NCI-H146 treated with DMSO at 0.1 percent for 48 hours (cell line): ENCODE results near the gene KRT79.

Experiments
- DNase-seq: peaks from one replicate; lab custom pipeline; 2025; ENCODE audit not compliant: unreplicated experiment; lab: John Stamatoyannopoulos, UW

Gene KRT79

DNA sequence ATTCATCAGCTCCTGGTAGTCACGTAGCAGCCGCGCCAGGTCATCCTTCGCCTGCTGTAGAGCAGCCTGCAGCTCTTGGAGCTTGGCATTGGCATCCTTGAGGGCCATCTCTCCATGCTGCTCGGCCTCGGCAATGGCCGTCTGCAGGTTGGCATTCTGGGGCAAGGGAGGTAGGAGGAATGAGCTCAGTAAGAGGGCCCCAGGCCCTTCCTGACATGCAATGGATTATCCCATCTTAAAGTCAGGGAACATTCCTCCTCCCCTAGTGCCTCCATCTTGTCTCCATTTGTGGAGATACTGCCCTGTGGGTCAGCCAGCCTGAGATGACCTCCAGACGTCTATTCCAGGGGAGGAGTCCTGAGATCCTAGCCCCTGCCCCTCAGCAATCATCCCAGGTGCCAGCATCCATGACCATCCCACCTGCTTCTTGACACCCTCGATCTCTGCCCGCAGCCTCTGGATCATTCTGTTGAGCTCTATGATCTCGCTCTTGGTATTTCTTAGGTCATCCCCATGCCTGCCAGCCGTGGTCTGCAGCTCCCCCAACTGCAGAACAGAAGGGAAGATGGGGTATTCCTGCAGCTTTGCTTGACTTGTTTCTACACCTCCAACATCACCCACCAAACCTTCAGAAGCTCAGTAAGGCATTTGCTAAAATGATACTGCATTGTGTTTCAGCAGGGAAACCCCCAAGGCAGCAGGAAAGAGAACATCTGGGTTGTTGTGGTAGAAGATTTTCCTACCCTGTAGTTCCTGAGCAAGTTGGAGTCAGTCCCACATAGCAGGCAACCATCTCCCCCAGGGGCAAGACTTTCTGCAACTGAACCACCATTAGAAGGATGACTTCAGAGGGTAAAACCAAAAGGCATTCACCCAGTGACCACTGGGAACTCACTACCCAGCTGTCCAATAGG is 42.6 kb downstream of the KRT79 start:
- no peak for DNase-seq

DNA sequence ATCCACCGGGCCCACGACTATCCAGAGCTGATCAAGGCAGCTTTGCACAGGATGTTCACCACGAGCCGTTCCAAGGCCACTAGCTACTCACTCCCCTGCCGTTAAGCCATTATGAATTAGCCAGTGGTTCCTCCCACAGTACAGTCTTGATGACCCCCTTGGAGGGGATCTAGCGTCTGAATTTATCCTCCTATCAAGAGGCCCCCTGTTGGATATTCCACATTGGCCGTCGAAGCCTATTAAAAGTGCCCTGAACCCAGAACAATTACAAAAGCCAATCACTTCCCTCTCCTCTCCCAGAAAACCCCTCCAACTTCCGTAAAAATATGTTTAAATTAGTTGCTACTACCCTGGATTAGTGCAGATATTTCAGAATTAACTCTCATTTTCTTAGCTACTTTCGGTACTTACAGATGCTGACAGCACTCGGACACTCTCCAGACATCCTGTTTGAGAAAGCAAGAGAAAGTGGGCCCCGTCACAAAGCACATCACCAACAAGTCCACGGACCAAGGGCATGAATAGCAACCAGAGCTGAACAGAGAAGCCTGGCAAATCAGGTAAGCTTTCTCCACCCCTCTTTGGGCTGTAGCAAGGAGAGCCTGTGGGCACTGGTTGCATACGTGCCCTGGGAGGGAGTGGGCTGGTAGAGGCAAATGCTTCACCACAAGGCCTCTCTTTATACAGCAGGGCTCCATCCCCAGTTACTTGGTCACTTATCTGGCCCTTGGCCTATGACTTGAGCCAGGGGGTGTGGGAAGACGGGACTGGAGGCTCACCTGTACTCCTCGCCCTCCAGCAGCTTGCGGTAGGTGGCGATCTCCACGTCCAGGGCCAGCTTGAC is 43.5 kb downstream of the KRT79 start:
- no peak for DNase-seq

DNA sequence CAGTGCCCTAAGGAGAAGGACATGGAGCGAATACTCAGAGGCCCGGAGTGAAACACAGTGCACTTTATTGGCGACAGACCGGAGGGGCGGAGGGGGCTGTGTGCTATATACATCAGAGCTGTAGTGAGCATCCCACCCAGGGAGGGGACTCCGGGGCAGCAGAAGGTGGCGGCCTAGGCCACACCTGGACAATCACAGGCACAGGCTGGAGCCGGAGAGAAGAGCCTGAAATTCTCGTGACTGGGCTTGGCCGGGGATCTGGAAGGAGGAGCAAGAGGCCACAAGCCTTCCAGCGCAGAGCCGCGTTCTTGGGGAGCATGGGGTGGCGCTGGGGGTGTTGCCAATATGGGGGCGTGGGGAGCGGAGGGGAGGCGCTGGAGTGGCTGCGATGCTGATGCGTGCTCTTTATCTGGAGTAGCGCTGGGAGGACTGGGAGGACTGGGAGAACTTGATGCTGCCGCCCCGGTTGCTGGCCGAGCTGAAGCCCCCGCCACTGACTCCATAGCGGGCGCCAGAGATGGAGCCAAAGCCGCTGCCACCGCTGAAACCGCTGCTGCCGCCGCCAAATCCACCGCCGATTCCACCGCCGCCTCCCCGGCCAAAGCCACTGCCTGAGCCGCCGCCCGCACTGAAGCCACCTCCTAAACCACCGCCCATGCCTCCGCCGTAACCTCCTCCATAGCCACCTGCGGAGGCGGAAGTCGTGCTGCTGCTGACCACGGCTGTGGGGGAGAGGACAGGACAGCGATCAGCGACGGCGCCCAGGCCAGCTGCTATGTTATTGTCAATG is 44.3 kb downstream of the KRT79 start:
- no peak for DNase-seq

DNA sequence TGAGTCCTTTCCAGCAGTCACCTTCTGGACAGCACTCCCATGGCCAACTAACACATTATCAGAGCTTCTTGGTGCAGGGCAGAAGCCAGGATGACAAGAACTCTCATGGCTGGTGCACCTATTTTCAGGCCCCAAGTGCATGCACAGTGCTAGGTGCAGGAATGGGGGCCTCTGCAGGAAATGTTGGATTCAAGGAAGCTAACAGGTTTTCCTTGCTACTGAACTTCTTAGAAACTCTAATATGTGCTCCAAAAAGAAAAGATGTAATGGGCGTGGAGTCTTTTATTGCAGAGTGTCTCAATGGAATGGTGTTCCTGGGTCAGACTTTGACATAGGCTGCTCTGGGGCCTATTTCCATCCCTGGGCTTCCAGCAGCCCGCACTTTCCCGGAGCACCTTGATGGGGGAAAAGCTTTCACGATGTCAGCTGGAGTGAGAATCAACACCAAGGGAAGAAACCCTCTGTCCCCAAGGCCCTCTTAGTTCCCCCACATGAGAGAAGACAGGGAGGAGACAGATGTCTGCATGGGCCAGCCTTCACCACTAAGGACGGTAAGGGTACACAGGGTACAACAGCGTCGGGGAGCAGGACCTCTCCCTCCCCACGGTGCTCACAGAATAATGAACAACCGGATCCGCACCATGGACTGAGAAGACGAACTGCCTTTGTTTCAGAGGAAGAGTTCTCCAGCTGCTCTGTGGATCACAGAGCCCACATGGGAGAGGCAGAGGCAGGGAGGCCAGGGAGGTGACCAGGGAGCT is 45.1 kb downstream of the KRT79 start:
- DNase-seq: no peak

DNA sequence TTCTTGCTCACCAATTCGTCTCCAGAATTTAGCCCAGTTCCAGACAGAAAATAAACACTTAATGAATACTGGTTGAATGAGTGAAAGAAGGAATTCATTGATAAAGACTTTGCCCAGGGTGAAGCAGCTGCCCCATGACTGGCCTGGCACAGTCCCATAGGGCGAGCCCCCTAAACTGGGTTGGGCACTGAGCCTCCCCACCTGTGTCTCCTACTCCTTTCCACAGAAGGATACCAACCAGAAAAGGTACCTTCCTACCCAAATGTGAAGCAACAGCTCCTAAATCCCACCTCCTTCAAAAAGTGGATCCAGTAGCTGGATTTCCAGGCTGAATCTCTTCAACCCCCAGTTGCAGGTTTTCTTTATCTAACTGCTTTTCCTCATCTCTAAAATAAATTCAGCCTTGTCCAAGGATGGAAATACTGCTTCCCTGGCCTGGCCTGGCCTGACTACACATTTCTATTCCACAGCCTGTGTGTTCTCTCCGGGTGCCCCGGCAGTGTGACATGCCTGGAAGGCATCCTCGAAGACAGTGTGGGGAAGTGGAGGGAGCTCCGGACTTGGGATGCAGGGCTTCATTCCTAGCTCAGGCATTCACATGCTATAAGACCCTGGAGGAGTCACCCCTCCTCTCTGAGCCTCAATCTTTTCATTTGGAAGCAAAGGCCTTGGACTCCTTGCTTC is 45.8 kb downstream of the KRT79 start:
- no peak for DNase-seq

DNA sequence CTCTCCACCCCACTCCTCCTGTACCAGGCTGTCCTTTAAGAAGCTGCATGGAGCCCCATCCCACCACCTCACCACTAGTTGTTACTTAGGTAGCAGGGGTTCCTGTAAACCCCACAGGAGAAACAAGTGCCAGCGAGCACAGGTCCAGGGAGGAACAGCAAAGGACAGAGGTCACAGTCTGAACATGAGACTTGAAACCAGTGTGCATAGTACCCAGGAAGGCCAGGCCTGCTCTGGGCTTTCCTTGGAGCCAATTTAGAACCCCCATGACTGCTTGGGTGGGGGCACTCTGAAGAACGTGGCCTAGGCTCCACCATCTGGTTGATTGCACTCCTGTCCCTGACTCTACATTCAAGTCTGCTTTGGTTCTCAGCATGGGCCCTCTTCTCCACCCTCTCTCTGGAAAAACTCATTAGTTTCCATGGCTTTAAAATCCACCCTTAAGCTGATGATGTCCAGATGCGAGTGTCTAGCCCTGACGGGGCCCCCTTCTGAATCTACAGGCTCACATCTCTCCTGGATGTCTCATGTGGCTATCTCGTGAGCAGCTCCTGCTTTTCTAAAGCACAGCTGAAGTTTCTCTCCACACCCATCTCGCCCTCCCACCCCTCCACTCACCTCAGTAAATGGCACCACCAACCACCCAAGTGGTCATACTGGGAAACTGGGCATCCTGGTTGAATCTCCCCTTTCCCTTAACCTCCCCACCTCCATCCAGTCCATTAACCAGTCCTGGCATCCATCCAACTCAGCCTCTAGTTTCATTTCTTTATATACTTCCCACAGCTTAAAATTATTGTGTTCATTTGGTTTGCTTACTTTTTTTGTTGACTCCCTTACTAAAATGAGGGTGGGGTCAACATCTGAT is 46.6 kb downstream of the KRT79 start:
- no peak for DNase-seq

DNA sequence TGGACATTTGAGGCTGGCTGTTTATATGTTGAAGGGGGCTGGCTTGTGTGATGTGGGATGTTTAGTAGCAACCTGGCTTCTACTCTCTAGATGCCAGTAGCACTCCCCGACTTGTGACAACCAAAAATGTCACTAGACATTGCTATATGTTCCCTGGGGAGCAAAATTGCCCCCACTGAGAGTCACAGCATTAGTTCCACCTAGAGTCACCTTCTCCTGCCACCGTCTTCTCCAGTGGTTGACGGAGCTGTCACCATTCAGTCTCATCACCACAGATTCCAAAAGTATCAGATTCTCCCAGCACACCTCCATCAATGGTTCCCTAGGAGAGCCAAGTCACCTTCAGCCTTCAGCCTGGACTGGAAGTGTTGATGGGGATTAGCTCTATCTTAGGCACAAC is 49.2 kb downstream of the KRT79 start:
- no peak for DNase-seq

DNA sequence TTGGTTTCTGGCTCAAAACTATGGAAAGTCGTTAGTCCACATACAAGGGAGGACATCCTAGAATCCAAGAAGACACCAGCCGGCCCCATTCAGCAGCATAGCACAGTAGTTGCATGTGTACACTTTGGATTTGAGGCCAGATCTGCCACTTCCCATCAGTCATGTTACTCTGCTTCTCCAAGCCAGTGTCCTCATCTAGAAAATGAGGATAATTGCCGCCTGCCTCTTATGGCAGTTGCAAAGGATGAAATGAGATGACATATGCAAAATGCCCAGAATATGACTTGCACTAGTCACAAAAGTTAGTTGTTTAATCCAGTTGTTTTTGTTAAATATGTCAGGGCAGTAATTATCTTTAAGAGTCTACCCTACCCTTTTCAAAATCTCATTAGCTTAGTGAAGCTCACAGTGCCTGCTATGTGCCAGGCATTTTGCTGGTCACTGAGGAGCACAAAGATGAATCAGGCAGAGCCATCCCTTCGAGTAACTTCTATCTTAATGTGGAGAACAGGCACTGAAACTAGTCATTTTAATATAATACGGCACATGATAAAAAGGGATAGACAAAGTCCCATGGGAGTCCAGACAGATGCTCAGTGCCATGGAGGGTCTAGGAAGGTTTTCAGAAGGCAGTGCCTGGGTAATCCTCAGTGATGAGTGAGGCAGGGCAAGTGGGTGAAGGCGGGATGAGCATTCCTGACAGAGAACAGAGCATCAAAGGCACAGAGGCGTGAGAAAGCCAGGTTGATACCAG is 50.4 kb downstream of the KRT79 start:
- no peak for DNase-seq

DNA sequence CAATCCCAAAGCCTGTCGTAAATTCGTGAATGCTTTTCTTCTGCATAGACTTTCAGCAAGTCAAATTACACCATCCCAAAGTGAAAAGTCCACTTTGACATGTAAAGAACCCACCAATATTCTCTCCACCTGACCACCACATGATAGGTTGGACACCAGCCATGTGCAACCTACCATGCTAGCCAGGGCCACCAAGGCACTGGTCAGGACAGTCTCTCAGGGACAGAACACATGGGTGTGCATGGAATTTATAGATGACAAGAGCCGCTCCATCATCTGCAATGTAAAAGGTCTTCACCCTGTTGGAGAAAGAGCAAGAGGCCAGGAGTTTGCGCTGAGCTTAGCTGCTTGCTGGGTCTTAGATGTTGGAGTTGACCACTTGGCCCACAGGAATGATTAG is 51.6 kb downstream of the KRT79 start:
- no peak for DNase-seq

DNA sequence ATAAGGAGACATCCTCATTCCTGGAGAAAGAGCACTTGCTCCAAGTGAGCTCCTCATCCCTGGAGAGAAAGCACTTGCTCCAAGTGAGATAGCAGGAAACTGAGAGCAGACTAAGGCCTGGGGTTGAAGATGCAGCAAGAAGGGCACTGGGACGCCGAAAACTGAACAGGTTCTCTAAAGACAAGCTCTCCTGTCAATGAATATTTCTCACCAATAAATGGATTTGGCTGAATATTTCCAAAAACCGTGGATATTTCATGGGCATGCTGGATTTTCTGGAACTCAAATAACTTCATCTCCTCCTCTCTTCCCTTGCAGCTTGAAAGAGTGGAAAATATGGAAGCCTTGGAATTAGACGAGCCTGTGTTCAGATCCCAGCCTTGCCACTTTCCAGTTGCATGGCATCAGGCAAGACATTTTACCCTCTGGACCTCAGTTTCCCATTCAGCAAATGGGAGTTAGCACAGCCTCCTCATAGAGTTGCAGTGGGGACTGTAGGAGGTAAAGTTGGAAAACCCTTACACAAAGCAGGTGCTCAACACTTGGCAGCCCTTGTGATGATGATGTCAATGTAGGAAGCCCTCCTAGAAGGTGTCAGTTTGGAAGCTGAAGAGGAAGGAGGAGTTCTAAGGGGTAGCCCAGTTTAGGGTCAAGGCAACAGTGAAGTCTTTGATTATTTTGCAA is 52.6 kb downstream of the KRT79 start:
- DNase-seq: no peak

DNA sequence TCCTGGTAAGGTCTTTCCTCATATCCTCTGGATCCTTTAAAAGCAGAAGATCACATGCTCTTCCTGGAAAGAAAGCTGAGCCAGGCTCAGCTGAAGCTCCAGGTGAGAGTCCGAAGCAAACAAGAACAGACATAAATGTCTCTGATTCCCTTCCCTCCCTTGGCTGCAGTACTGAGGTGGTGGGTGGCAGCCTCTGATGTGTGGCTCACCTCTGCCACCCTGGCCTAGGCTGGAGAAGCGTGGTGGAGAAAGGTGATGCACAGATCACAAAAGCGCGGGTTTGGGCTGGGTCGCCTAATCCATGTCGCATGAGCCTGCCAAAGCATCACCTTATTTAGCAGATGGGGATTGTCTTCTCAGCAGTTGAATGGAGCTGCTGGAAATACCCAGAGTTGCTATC is 54.2 kb downstream of the KRT79 start:
- no peak for DNase-seq

DNA sequence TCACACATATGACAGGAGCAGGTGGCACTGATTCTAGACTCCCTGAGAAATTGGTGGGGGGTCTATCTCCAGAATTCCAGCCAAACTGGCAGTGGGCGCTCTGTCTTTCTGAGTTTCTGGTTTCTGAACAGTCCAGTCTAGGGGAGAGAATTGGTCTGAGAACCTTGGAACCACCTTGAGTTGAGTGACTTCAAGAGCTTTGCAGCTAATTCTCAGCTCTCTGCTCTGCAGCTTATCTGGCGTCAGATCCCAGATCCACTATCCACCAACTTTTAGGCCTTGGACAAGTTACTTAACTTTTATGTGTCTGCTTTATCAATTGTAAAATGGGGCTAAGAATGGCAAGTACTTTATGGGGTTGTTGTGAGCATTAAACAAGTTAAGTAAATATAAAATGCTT is 55.3 kb downstream of the KRT79 start:
- DNase-seq: no peak

DNA sequence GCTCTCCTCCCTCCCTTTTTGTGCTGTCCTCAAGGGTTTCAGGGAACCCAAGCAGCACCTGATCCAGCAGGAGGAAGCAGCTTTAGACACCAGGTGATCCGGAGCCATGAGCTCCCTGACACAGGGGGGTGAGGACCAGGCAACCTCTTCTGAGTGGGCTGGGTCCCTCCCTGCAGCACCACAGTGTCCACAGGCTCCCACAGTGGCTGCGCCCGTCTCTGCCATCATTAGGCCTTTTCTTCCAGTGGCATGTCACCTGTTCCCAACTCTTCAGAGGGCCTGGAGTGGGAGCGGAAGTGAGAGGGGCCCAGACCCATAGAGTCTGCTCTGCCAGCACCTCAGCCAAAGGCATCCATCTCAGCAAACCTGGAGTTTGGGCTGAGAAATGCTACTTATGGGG is 56.5 kb downstream of the KRT79 start:
- no peak for DNase-seq

DNA sequence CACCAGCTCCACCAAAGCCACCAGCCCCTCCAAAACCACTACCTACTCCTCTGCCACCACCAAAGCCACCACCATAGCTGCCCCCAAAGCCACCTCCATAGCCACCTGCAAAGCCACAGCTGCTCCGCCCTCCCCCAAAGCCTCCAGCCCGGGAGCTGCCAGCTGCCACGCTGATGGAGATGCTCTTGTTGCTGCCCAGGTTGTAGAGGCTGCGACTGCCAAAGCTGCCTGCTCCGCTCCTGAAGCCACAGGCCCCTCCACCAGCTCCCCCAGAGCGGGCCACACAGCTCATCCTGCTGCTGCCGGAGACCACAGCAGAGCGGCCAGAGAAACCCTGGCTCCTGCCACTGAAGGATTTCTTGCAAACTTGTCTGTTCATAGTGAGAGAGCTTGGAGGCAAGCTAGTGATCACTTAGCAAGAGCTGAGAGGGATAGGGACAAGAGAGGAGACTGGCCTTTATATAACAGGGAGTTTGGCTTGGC is 57.2 kb downstream of the KRT79 start, which contains the start of gene KRT76:
KRT76 (minus strand) TSS at position 433 of the 483 bp plus-strand sequence; CDS start at position 379, 54 bp downstream.
- DNase-seq: no peak

DNA sequence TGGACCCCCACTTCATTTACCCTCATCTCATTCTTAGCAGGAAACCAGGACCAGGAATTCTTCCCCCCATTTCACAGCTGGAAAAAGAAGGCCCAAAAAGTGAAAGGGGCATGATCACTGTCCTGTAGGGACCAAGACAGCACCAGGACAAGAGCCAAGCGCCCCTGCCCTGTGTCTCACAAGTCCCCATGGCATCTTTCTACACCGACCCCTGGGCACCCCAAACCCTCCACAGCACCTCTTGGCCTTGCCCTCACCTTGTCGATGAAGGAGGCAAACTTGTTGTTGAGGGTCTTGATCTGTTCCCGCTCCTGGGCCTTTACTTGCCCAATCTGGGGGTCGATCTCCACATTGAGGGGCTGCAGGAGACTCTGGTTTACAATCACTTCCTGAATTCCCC is 57.7 kb downstream of the KRT79 start:
- no peak for DNase-seq

DNA sequence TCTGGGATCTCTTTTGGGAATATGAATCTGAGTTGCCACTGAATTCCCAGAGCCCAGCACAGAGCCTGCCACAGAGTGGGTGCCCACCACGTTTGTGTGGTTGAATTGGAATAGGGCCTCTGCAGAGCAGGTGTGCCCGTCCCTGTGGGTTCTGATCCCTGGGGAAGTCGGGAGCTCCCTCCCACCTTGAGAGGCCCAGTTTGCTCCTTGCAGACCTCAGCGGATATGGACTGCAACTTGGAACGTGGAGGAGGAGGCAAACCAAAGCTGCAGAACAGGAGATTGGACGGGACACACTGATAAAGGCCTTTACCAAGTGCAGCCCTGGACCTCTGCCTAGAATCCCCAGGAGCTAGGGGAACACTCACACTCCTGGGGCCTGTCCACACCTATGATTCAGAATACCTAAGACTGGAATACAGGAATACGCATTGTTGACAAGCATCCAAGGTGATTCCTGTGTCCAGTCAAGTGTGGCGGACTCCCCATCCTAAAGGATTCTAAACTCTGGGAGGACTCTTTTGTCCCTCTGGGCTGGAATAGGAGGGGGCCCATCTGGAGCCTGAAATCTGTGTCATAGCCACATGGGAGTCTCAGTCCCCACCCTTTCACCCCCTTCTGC is 59.4 kb downstream of the KRT79 start:
- no peak for DNase-seq

DNA sequence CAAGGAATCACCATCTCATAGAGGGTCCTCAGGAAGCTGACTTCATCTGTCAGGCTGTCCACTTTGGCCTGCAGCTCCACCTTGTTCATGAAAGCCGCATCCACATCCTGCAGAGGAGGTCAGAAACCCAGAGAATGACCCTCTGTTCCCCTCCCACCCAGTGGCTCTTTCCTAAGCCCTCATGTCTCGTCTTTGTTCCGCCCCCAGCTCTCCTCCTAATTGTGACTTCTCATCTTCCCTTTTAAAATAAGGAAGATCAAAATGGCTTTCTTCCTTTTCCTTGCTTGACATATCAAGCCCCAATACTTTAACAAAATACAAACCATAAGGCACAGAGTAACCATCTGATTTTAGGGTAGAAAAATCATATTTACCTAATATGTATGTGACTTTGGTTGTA is 61.3 kb downstream of the KRT79 start:
- DNase-seq: no peak
